Epithelial cell of proximal tubule (primary cell): ENCODE measurements around the gene YWHAE. TPM values are rescaled to one million over a fixed set of nuclear protein-coding genes. Genes with fewer than 3 reads are reported as not detected.

Experiments
- DNase-seq: peaks from one replicate; pipeline ENCODE4 v3.0.0-alpha.2; 2011; ENCODE audit warnings: low read depth
- H3K4me3 ChIP-seq: 2 replicates; pipeline ENCODE4 v1.5.1; 2011; ENCODE audit warnings: low read depth, mild to moderate bottlenecking, low read length
- total RNA-seq: library from RNA; depleted of rRNA; stranded (reverse); fragments of >200 nt; gene quantifications from 2 replicates; pipeline ENCODE4 v1.2.3, GENCODE V29; 2015
- TF ChIP-seq, protein P1 (sequence below): conservative IDR thresholded peaks from 2 replicates; pipeline ENCODE4 v1.5.1; 2012; ENCODE audit warnings: low read depth, mild to moderate bottlenecking, low read length

YWHAE gene
- total RNA-seq, 1 donor from 2014 or later: 1,239 TPM

DNA sequence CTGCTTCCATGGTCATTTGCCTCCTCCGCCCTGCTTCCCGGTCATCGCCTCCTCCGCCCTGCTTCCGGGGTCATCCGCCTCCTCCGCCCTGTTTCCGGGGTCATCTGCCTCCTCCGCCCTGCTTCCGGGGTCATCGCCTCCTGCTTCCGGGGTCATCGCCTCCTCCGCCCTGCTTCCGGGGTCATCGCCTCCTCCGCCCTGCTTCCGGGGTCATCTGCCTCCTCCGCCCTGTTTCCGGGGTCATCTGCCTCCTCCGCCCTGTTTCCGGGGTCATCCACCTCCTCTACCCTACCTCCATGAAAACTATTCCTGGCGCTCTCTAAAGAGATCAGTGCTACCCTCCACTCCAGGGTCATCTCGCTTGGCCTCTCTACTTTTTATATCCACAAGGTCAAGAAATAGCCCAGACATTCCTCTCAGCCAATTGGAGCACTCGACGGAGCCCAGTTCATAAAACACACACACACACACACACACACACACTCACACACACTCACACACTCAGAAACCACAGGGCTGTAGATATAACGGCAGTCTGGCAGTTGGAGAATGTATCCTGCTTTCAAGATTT is 75.7 kb downstream of the YWHAE start:
- H3K4me3 ChIP-seq: no peak overlapping the region
- no peak for DNase-seq
- TF ChIP-seq, protein P1, sequence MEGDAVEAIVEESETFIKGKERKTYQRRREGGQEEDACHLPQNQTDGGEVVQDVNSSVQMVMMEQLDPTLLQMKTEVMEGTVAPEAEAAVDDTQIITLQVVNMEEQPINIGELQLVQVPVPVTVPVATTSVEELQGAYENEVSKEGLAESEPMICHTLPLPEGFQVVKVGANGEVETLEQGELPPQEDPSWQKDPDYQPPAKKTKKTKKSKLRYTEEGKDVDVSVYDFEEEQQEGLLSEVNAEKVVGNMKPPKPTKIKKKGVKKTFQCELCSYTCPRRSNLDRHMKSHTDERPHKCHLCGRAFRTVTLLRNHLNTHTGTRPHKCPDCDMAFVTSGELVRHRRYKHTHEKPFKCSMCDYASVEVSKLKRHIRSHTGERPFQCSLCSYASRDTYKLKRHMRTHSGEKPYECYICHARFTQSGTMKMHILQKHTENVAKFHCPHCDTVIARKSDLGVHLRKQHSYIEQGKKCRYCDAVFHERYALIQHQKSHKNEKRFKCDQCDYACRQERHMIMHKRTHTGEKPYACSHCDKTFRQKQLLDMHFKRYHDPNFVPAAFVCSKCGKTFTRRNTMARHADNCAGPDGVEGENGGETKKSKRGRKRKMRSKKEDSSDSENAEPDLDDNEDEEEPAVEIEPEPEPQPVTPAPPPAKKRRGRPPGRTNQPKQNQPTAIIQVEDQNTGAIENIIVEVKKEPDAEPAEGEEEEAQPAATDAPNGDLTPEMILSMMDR: no peak

DNA sequence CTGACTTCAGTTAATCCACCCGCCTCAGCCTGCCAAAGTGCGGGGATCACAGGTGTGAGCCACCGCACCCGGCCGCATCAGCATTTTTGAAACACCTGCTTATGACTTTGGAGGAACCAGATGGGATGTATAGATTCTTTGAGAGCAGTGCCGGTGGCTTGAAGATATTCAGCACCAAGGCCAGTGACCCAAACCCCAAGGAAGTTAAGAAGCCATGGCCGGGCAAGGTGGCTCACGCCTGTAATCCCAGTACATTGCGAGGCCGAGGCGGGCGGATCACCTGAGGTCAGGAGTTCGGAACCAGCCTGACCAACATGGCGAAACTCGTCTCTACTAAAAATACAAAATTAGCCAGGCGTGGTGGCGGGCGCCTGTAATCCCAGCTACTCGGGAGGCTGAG is 76.7 kb downstream of the YWHAE start:
- TF ChIP-seq, protein P1: no peak
- no peak overlapping the region for H3K4me3 ChIP-seq
- DNase-seq: no peak

DNA sequence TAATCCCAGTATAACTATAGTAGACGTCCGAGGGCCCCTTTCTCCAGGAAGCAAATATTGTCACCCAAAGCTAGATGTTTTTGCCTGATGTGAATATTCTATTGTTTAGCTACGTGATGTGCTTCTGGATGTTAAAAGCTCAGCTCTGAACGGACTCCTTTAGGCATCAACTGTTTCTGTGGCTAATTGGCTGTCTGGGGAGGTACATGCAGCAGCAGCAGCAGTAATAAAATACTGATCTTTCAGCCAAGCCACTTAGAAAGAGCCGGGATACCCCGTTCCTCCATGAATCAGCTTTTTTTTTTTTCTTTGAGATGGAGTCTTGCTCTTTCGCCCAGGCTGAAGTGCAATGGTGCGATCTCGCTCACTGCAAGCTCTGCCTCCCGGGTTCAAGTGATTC is 77.5 kb downstream of the YWHAE start:
- DNase-seq: no peak
- TF ChIP-seq, protein P1: no peak
- no peak overlapping the region for H3K4me3 ChIP-seq

DNA sequence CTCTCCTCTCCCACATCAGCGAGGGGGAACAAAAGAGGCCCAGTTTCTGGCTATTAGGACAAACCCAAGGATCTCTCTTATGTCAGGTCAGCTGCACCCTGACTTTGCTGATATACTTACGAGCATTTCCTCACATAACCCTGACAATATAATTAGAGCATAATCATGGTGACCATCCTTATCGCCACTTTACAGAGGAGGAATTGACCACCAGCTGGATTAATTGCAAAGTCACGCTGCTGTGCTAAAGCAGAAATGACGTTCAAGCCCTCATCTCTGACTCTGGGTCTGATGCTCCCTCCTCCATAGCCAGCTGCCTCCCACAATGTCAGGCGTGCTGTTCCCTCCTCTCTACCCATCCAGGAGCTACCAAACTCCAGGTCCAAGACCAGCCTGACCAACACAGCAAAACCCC is 78.0 kb downstream of the YWHAE start:
- TF ChIP-seq, protein P1: no peak
- H3K4me3 ChIP-seq: no peak overlapping the region

DNA sequence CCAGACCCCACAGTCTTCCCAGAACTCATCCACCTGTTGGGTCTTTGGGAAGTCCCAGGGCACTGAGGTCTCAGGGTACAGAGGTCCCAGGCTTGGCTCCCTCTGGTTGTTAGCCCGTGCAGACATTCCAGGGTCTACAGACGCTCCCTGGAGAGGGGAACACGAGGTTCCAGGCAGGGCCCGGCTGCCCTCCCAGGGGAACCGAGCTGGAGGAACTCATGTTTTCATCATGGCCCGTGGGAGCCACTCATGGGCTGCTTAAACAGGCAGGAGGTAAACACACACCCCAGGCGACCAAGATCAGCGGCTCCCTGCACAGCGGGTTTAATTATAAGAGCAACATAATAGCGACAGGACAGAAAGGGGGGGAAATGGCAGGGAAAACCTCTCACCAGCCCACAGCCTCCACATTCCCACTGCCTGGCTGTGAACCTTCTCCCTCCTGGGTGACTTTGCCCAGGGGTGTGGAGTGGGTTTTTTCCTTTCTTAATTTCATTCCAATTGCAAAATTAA is 84.1 kb downstream of the YWHAE start:
- H3K4me3 ChIP-seq: no peak overlapping the region
- no peak for DNase-seq
- TF ChIP-seq, protein P1: no peak

More for the DNA sequence above, 78.0 kb downstream of the YWHAE start:
- no peak for DNase-seq

DNA sequence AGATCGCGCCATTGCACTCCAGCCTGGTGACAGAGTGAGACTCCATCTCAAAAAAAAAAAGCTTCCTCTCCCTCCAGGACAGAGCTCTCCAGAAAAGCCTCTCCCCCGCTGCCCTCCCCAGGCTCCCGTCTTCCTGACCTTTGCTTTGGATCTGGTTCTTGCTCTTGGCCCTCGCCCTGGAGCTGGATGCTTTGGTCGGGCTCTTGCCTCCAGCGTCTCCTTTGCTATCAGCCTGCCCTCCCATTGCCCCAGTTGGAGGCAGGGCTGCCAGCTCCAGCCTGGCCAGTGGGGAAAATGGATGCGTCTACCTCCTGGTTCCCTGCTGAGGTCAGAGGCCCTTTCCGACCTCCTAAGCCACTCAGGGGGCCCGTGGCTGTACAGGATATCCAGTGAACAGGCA is 84.6 kb downstream of the YWHAE start:
- DNase-seq: no peak
- TF ChIP-seq, protein P1: no peak
- H3K4me3 ChIP-seq: no peak overlapping the region
